GM12878 (cell line): ENCODE results near the gene EVC. TPM values are rescaled to one million over a fixed set of nuclear protein-coding genes. Genes with fewer than 3 reads are reported as not detected.

Source experiments
- MTA3 ChIP-seq: IDR thresholded peaks from 2 replicates; pipeline ENCODE4 v1.6.1; 2012; ENCODE audit warnings: low read length, inconsistent platforms, borderline replicate concordance
- SRF ChIP-seq, 2 experiments: IDR thresholded peaks; 2 replicates each; pipeline ENCODE4 v1.6.1; 2011; ENCODE audit warnings: low read depth in 2 of 2, low read length in 2 of 2, mild to moderate bottlenecking in 1 of 2, moderate library complexity in 1 of 2
- SUPT20H ChIP-seq: IDR thresholded peaks from 2 replicates; pipeline ENCODE4 v1.6.1; 2011; ENCODE audit warnings: low read depth, mild to moderate bottlenecking, low read length, moderate library complexity, borderline replicate concordance; ENCODE audit not compliant: control insufficient read depth
- polyA plus RNA-seq, 11 experiments: library from polyadenylated mRNA; depleted of rRNA in 4 of 11; unstranded in 6 of 11; stranded (reverse) in 5 of 11; fragments of >200 nt; fragmentation: Nextera tagmentation in 4 of 11; fragmentation: Illumina TruSeq in 1 of 11; extraction: Ambion mirVana in 4 of 11; extraction: Trizol in 1 of 11; gene quantifications; 1 replicate in 1 of 11; 2 replicates in 10 of 11; pipeline versions ENCODE4 v1.2.1 to v1.2.3, GENCODE V29; 2011 to 2016; ENCODE audit warnings: inconsistent platforms in 2 of 11, missing spikeins in 2 of 11, low read depth in 1 of 11
- total RNA-seq, 4 experiments: library from RNA; depleted of rRNA in 3 of 4; stranded (reverse); fragments of >200 nt in 3 of 4; fragmentation: Illumina TruSeq in 1 of 4; extraction: Trizol in 1 of 4; gene quantifications; 2 replicates each; pipeline versions ENCODE4 v1.2.1 to v1.2.3, GENCODE V29; 2013 to 2021
- TF ChIP-seq, protein P1 (sequence below): fragments of 450-650 bp; IDR thresholded peaks from 2 replicates; pipeline ENCODE4 v1.6.1; 2016; ENCODE audit warnings: mild to moderate bottlenecking, moderate library complexity, borderline replicate concordance
- TF ChIP-seq, protein P2 (sequence below): IDR thresholded peaks from 2 replicates; pipeline ENCODE4 v1.6.1; 2012; ENCODE audit warnings: mild to moderate bottlenecking, low read depth, low read length

EVC gene
- total and polyA plus RNA-seq, 10 of the 15 experiments (the other 5 are each of a cell fraction or from before 2014, with no cell fraction given), result 0.87 to 55.9 (median 15.6) TPM

DNA sequence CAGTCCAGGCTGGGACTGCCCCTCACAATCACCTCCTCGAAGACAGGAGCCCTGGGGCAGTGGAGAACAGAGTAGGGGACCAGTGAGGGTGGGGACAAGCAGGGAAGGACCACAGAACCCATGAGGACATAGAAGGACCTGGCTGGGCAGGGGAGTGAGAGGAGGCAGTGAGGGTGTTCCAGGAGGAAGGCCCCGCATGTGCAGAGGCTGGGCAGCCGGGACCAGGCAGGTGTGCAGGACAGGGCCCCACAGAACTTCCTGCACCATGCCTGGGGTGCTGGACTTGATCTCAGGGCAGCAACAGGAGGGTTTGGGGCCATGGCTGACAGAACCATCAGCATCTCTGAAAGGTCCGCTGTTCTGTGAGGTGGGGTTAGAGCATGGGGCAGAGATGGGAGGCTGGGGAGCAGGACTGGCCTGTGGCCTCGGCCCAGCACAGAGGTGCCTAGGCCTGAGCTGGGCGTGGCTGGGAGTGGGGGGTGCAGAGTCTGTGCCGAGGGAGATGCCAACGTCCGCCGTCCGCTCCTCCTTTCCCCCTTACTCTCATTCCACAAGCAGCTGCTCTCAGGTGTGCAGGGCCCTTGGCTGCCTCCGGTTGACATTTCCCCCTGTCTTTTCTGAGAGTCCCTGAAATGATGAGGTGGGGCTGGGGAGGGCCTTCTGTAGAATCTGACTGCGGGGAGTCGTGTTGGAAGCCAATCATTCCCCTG lies 40.8 kb downstream of the EVC start (continued):
- TF ChIP-seq, protein P1, sequence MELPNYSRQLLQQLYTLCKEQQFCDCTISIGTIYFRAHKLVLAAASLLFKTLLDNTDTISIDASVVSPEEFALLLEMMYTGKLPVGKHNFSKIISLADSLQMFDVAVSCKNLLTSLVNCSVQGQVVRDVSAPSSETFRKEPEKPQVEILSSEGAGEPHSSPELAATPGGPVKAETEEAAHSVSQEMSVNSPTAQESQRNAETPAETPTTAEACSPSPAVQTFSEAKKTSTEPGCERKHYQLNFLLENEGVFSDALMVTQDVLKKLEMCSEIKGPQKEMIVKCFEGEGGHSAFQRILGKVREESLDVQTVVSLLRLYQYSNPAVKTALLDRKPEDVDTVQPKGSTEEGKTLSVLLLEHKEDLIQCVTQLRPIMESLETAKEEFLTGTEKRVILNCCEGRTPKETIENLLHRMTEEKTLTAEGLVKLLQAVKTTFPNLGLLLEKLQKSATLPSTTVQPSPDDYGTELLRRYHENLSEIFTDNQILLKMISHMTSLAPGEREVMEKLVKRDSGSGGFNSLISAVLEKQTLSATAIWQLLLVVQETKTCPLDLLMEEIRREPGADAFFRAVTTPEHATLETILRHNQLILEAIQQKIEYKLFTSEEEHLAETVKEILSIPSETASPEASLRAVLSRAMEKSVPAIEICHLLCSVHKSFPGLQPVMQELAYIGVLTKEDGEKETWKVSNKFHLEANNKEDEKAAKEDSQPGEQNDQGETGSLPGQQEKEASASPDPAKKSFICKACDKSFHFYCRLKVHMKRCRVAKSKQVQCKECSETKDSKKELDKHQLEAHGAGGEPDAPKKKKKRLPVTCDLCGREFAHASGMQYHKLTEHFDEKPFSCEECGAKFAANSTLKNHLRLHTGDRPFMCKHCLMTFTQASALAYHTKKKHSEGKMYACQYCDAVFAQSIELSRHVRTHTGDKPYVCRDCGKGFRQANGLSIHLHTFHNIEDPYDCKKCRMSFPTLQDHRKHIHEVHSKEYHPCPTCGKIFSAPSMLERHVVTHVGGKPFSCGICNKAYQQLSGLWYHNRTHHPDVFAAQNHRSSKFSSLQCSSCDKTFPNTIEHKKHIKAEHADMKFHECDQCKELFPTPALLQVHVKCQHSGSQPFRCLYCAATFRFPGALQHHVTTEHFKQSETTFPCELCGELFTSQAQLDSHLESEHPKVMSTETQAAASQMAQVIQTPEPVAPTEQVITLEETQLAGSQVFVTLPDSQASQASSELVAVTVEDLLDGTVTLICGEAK, result no peak
- TF ChIP-seq, protein P2, sequence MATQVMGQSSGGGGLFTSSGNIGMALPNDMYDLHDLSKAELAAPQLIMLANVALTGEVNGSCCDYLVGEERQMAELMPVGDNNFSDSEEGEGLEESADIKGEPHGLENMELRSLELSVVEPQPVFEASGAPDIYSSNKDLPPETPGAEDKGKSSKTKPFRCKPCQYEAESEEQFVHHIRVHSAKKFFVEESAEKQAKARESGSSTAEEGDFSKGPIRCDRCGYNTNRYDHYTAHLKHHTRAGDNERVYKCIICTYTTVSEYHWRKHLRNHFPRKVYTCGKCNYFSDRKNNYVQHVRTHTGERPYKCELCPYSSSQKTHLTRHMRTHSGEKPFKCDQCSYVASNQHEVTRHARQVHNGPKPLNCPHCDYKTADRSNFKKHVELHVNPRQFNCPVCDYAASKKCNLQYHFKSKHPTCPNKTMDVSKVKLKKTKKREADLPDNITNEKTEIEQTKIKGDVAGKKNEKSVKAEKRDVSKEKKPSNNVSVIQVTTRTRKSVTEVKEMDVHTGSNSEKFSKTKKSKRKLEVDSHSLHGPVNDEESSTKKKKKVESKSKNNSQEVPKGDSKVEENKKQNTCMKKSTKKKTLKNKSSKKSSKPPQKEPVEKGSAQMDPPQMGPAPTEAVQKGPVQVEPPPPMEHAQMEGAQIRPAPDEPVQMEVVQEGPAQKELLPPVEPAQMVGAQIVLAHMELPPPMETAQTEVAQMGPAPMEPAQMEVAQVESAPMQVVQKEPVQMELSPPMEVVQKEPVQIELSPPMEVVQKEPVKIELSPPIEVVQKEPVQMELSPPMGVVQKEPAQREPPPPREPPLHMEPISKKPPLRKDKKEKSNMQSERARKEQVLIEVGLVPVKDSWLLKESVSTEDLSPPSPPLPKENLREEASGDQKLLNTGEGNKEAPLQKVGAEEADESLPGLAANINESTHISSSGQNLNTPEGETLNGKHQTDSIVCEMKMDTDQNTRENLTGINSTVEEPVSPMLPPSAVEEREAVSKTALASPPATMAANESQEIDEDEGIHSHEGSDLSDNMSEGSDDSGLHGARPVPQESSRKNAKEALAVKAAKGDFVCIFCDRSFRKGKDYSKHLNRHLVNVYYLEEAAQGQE, result no peak
- TF ChIP-seq SRF (IDR thresholded peaks at IDR 0.05; ENCODE audit: low read depth in 2 of 2, low read length in 2 of 2) (no peak), MTA3 (no peak), SUPT20H (no peak)
